ENCODE results near the gene LEO1.

DNA sequence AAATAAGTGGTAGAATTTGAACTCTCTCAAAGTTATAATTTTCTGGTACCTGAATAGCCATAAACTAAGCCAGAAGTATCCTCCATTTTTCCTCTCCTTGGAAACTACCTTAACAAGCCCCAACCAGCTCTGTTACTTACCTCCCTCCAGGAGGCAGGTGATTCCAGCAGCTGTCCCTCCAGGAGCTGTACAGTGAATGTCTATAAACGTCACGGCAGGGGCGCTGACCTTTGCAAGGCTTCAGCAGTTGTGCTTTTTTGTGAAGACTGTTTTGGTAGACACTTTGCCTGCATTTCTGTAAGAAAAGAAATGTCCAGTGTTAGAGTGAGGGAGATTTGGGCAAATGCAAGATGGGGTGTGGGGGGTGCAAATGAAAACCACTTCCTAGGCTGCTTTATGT, 67.2 kb downstream of the LEO1 start:
- TF ChIP-seq, protein P1, sequence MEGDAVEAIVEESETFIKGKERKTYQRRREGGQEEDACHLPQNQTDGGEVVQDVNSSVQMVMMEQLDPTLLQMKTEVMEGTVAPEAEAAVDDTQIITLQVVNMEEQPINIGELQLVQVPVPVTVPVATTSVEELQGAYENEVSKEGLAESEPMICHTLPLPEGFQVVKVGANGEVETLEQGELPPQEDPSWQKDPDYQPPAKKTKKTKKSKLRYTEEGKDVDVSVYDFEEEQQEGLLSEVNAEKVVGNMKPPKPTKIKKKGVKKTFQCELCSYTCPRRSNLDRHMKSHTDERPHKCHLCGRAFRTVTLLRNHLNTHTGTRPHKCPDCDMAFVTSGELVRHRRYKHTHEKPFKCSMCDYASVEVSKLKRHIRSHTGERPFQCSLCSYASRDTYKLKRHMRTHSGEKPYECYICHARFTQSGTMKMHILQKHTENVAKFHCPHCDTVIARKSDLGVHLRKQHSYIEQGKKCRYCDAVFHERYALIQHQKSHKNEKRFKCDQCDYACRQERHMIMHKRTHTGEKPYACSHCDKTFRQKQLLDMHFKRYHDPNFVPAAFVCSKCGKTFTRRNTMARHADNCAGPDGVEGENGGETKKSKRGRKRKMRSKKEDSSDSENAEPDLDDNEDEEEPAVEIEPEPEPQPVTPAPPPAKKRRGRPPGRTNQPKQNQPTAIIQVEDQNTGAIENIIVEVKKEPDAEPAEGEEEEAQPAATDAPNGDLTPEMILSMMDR (IDR thresholded peaks at IDR 0.05): no peak
- no peak for TF ChIP-seq POLR2A (IDR thresholded peaks at IDR 0.05)

Measured in heart left ventricle (tissue), 13 donors.